Hindlimb muscle (tissue), 1 donor: ENCODE results near the gene DCC. TPM values are rescaled to one million over a fixed set of nuclear protein-coding genes. Genes with fewer than 3 reads are reported as not detected.

ENCODE experiments used
- DNase-seq: peaks from one replicate; pipeline ENCODE4 v3.0.0-alpha.2; 2013
- polyA plus RNA-seq: library from polyadenylated mRNA; unstranded; fragments of 120-200 nt; gene quantifications from one replicate; pipeline ENCODE4 v1.2.1, GENCODE V29; 2013; ENCODE audit not compliant: insufficient read length

The DCC gene
- polyA plus RNA-seq, 1 donor = 0.14 TPM

DNA sequence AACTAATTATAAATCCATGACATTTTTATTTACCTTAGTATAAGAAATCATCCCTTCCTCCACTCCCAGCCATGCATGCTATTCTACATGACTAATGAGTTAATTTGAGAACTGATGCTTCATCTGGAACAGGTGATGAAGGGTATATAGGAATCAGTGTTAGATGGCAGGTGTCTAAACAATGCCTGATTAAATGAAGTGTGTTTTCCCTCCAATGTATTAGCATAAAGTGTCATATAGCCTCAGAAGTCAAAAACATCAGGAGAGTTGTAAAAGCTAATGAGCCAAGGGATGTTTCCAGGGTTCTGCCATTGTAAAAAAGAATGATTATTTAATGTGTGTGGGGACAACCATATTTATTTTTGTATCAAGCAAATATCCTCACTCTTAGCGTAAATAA, 913.8 kb downstream of the DCC start:
- DNase-seq = no peak

DNA sequence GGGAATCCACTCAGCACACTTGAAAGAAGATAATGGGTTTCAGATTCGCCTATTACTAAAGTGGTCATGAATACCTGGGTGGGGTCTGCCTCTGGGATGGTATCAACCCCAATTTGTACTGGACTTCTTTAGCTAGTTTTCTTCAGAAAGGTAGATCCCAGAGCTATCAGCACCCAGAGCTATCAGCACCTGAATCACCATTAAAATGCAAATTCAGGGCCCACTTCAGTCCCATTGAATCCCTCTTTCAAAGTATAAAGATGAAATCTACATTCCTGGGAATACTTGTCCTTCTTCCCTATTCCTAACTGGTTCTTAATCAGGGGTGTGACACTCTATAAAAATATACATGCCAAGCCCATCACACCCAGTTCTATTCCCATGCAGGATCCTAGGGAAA, 914.3 kb downstream of the DCC start:
- no peak for DNase-seq

DNA sequence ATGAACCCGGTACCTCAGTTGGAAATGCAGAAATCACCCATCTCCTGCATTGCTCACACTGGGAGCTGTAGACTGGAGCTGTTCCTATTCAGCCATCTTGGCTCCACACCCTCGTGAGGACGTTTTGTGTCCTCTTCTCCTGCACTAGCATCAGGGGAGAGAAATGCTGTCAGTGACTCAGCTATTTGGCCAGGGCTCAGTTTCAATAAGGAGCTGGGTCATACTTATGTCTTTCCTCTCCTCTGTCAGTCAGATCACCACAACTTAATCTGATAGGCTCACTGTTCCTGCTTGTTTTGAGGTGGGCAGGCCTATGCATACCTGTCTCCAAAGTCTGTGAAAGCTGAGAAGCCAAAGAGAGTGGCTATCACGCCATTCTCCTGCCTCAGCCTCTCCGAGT, 921.2 kb downstream of the DCC start:
- no peak for DNase-seq

GRCh38 chr18:53266850-53267249, 926.9 kb downstream of the DCC start:
- no peak for DNase-seq

GRCh38 chr18:53268455-53268854, 928.5 kb downstream of the DCC start:
- no peak for DNase-seq

GRCh38 chr18:53281406-53281805, 941.4 kb downstream of the DCC start:
- DNase-seq = no peak

DNA sequence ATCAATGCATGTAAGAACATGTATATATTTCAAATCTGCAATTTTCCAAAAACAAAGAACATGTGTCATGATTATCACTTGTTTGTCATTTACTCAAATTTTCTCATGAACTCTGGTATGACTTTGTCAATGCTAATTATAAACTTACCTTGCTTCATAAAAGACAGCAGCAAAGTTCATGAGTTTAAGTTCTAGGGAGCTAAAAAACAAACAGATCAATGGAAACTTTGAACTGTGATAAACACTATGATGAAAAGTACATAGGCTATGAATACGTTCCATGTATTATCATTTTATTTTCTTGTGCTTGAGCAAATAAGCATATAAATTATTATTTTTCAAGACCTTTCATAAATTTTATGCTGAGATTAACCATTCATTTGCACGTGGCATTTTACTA, 943.7 kb downstream of the DCC start:
- no peak for DNase-seq

DNA sequence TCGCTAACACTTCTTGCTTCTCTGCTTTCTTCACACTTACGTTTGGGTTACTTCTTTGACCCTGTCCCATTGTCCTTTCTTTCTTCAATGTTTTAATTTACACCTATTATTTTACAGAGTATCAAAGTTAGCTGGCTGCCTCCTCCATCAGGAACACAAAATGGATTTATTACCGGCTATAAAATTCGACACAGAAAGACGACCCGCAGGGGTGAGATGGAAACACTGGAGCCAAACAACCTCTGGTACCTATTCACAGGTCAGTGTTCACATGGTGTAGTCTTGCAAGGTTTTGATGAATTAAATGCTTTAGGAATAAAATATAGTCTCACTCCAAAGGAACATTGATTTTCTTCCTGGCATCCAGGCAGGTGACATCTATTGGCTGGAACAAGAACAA, 965.5 kb downstream of the DCC start:
- no peak for DNase-seq

- no peak for DNase-seq
Measured at GRCh38 chr18:53319628-53320027, 979.6 kb downstream of the DCC start.

GRCh38 chr18:53322163-53322562, 982.2 kb downstream of the DCC start:
- DNase-seq = no peak

DNA sequence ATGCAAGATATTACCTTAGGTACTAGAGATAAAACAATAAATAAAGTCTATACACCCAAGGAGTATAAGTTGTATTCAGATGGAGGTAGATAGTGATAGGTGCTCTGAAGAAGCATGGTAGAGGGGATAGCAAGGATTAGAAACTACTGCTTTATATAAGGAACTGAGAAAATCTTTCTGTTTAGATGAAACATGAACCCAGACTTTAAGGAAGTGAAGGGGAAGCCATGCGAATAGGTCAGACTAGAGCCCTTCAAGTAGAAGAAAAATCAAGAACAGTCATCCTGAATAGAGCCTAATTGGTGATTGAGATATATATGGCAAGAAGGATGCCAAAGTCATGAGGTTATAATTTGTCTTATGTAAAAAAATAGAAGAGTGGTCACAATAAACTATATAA, 984.4 kb downstream of the DCC start:
- DNase-seq = no peak

DNA sequence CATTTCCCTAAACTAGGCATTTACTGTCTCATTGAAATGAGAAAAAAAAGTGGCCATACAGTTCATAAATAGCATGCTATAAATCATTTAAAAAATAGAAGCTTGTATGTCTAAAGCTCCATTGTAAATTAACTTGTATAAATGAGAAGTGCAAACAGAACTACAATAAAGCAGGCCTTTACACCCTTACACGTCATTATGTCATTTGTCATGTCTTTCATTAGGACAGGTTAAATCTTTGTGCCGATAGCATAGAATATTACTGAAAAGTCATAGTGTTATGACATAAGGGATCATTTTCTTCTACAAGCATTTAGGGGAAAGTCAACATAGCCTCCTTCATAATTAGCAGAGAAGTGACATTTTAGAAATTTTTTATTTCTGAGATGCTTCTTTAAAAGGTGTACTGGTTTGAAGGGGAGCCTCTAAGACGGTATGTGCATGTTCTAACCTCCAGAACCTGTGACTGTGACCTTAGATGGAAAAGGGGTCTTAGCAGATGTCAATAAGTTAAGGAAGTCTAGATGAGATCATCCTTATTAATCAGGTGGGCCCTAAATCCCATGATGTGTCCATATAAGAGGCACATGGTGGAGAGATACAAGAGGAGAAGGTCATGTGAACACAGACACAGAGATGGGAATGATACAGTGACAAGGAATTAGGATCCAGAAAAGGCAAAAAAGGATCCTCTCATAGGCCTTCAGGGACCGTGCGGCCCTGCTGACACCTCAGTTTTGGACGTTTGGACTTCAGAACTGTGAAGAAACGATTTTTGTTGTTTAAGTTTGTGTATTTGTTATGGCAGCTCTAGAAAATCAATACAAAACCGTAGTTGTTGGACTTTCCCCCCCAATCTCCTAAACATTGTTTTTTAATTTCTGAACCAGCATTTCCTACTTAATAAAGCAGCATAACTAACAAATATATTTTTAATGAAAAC, 1020.8 kb downstream of the DCC start:
- no peak for DNase-seq

DNA sequence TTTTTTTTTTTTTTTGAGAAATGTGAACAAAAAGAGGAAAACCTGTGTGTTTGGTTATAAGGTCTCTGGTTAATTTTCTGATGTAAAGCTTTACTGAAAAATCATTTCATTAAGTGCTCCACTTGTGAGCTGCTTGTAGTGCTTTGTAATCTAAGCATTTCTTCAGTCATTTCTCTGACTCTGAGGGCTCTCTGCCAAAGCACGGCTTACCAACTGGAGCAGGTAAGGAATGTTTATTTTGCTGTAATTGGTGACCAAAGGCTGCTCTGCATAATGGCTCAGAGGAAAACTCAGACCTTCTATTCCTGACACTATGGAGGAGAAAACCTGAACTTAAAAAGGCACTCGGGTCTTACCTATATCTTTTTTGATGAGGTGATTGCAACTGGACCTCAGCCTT, 1035.6 kb downstream of the DCC start:
- no peak for DNase-seq

DNA sequence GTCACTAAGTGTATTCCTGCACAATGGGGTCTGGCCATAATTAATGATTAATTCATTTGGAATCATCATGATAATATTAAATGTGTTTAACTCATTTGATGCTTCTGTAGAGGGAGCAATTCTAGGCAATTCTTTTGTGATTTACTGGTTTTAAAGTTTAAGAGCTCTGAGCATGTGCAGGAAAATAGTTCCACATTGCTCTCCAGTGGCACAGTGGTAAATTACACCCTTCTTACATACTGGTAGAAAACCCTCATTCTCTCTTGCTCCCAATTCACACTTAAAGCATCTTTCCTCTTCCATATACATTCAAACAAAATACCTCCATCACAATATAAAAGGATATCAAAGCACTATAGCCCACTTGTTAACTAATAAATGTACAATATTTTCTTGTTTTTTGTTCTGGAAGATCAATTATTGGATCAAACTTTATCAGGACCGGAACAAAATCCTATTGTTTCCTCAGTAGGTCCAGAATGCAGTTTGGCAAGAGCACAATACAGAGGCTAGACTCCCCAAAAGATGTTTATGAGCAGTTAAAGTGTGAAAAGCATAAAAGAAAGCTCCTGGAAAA, 1040.2 kb downstream of the DCC start:
- DNase-seq = peak; percentile 21

- no peak for DNase-seq
Measured at GRCh38 chr18:53382870-53383269, 1042.9 kb downstream of the DCC start.

GRCh38 chr18:53385889-53386288, 1045.9 kb downstream of the DCC start:
- DNase-seq = no peak

GRCh38 chr18:53387581-53387980, 1047.6 kb downstream of the DCC start:
- DNase-seq = no peak

- no peak for DNase-seq
Measured at GRCh38 chr18:53402670-53403069, 1062.7 kb downstream of the DCC start.

DNA sequence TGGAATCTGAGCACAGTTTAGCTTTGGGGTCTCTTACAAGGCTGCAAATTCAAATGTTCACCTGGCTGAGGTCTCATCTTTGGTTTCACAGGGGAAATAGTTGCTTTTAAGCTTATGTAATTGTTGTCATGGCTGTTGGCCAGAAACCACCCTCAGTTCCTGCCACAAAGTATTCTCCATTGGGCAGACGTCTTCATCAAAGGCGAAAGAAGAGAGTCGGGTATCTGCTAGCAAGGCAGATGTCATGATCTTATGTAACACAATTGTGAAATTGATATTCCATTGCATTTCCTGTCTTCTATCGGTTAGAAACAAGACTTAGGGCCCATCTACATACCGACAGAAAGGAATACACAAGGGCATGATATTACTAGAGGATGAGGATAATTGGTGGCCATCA, 1068.3 kb downstream of the DCC start:
- no peak for DNase-seq

DNA sequence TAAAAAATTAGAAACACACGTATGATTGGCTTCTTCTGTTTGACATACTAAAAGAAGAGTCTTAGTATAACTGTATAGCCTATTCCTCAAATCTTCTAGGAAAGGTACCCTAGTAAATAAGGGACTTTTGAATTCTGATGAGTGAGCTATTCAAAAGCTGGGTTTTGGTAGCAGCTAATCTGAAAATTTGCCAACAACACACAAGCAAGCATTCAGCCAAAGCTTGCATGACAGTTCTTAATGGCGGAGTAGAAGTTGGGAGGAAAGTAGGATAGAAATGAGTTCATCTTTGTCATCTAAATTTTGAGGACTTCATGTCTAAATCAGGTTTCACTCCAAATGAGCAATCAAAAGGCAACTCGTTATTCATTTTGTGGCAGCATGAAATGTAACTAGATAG, 1071.5 kb downstream of the DCC start:
- no peak for DNase-seq

DNA sequence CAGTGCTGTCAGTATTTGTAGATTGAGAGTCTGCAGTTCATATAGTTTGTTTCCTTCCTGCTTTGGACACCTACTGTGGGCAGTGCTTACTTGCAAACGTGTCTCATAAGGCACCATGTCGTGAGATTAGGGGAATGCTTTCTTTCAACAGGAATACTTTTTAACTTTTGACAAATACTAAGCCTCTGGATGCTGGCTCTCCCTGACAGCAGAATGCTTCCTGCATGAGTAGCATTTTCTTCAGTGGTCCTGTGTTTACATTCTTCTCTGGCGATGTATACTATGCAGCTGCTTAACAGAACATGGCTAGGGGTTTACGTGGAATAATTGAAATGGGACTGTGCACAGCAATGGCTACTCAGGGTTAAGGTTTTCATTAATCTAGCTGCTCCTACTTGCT, 1077.0 kb downstream of the DCC start:
- DNase-seq = no peak

- DNase-seq = no peak
Measured at GRCh38 chr18:53421869-53422268, 1081.9 kb downstream of the DCC start.

- no peak for DNase-seq
Measured at GRCh38 chr18:53422896-53423295, 1082.9 kb downstream of the DCC start.

DNA sequence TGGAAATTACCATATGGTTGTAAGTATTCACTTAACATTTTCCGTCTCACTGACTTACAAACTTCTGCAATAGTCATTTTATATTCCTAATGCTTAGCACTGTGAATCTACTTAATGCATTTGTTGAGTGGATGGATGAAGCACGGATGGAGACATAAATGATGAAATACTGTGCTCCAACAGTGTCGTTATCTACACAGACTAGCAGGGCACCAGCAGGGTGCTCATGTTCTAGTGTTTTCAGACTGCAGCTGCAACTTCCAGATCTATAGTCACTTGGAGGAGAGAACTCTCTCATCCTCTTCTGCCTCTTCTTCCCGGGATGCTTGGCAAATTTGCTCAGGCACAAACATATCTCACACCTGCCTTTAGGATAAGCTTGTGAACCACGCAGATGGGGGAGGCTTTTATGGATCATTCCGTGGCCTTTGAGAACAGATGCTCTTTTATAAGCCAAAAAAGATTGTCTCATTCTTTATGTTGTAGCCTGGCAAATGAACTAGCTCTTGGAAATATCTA, 1086.7 kb downstream of the DCC start:
- no peak for DNase-seq
